Smooth muscle cell (in vitro differentiated cells): ENCODE data around the gene TBC1D20. TPM values are rescaled to one million over a fixed set of nuclear protein-coding genes. Genes with fewer than 3 reads are reported as not detected.

ENCODE experiments used
- DNase-seq: peaks from one replicate; lab custom pipeline; 2025; ENCODE audit not compliant: unreplicated experiment; lab: John Stamatoyannopoulos, UW
- H2AFZ ChIP-seq: fragments of 200-600 bp; sonication (generic); 2 replicates; pipeline ENCODE4 v1.6.0; 2016; ENCODE audit warnings: antibody characterized with exemption, low read depth, mild to moderate bottlenecking
- H3F3A ChIP-seq: fragments of 200-600 bp; sonication (generic); 2 replicates; pipeline ENCODE4 v1.6.0; 2017; ENCODE audit warnings: antibody characterized with exemption, low read depth
- H3K27ac ChIP-seq: fragments of 200-600 bp; sonication (generic); 2 replicates; pipeline ENCODE4 v1.5.1; 2016; ENCODE audit warnings: low read depth, mild to moderate bottlenecking
- H3K27me3 ChIP-seq: fragments of 200-600 bp; sonication (generic); 2 replicates; pipeline ENCODE4 v1.6.1; 2016; ENCODE audit warnings: low read depth, mild to moderate bottlenecking
- H3K36me3 ChIP-seq: fragments of 200-600 bp; sonication (generic); 2 replicates; pipeline ENCODE4 v1.5.1; 2016; ENCODE audit warnings: low read depth
- H3K4me1 ChIP-seq: fragments of 200-600 bp; sonication (generic); 2 replicates; pipeline ENCODE4 v1.5.1; 2016; ENCODE audit warnings: low read depth
- H3K4me2 ChIP-seq: fragments of 200-600 bp; sonication (generic); 2 replicates; pipeline ENCODE4 v1.6.0; 2016; ENCODE audit warnings: mild to moderate bottlenecking
- H3K4me3 ChIP-seq: fragments of 200-600 bp; sonication (generic); 2 replicates; pipeline ENCODE4 v1.5.1; 2016; ENCODE audit warnings: mild to moderate bottlenecking
- H3K79me2 ChIP-seq: fragments of 200-600 bp; sonication (generic); 2 replicates; pipeline ENCODE4 v1.6.0; 2016; ENCODE audit warnings: low read depth, mild to moderate bottlenecking
- H3K9ac ChIP-seq: fragments of 200-600 bp; sonication (generic); 2 replicates; pipeline ENCODE4 v1.6.0; 2016; ENCODE audit warnings: low read depth
- H3K9me3 ChIP-seq: fragments of 200-600 bp; sonication (generic); replicated peaks from 2 replicates; pipeline ENCODE4 v1.5.1; 2016; ENCODE audit warnings: low read depth
- H4K20me1 ChIP-seq: fragments of 200-600 bp; sonication (generic); 2 replicates; pipeline ENCODE4 v1.6.0; 2016; ENCODE audit warnings: low read depth
- WGBS: methylation state at CpG from one replicate; pipeline ENCODE4 v1.1.7; 2016; ENCODE audit warnings: low lambda C conversion rate; 5-methylcytosine and 5-hydroxymethylcytosine counted together
- polyA plus RNA-seq: library from polyadenylated mRNA; unstranded; fragments of >200 nt; fragmentation: Nextera tagmentation; extraction: Ambion mirVana; gene quantifications from 2 replicates; pipeline ENCODE4 v1.2.1, GENCODE V29; 2016
- total RNA-seq: library from RNA; depleted of rRNA; stranded (reverse); fragments of >200 nt; gene quantifications from 2 replicates; pipeline ENCODE4 v1.2.3, GENCODE V29; 2014
- TF ChIP-seq, protein P1 (sequence below): fragments of 200-600 bp; sonication (generic); IDR thresholded peaks from 2 replicates; pipeline ENCODE4 v1.5.1; 2017; ENCODE audit warnings: borderline replicate concordance, mild to moderate bottlenecking, antibody characterized with exemption; ENCODE audit not compliant: insufficient read depth, poor library complexity, severe bottlenecking

Gene TBC1D20
- total and polyA plus RNA-seq, 2 experiments from 2014 or later = 41.6 to 41.9 TPM

DNA sequence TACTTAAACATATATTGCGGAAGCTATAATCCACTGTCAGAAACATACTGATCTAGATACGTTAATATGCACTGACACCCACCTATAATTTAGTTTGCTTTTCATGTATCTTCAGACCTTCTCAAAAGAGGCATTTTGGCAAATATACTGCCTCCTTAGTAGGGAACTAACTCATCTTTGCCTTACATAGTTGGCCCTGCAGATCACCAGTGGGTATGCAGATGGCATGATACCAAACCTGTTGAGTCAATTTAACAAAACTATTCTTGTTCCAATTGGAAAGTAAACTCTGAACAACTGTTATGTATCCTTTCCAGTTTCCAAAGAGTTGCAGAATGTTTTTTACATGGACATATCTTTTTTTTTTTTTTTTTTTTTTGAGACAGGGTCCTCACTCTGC, 35.6 kb upstream of the TBC1D20 start:
- H3K36me3 ChIP-seq = peaks cover 24% of the 10 kb centered on the region
- DNase-seq = no peak
- peaks cover 13% of the 10 kb centered on the region for H3F3A ChIP-seq
- no peaks in the 10 kb centered on the region for H3K9me3 ChIP-seq
- peaks cover 10% of the 10 kb centered on the region for H3K79me2 ChIP-seq
- no peak overlapping the region for H3K4me2 ChIP-seq
- no peak overlapping the region for H3K4me3 ChIP-seq
- no peaks in the 10 kb centered on the region for H3K27me3 ChIP-seq
- 98% methylated on average over 2 of the region's 2 CpGs for WGBS
- peak overlapping the region; percentile 83 for H3K27ac ChIP-seq
- no peak overlapping the region for H3K9ac ChIP-seq
- H3K4me1 ChIP-seq = no peaks in the 10 kb centered on the region
- peaks cover 16% of the 10 kb centered on the region for H4K20me1 ChIP-seq
- no peak overlapping the region for H2AFZ ChIP-seq
- TF ChIP-seq, protein P1, sequence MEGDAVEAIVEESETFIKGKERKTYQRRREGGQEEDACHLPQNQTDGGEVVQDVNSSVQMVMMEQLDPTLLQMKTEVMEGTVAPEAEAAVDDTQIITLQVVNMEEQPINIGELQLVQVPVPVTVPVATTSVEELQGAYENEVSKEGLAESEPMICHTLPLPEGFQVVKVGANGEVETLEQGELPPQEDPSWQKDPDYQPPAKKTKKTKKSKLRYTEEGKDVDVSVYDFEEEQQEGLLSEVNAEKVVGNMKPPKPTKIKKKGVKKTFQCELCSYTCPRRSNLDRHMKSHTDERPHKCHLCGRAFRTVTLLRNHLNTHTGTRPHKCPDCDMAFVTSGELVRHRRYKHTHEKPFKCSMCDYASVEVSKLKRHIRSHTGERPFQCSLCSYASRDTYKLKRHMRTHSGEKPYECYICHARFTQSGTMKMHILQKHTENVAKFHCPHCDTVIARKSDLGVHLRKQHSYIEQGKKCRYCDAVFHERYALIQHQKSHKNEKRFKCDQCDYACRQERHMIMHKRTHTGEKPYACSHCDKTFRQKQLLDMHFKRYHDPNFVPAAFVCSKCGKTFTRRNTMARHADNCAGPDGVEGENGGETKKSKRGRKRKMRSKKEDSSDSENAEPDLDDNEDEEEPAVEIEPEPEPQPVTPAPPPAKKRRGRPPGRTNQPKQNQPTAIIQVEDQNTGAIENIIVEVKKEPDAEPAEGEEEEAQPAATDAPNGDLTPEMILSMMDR = no peak

DNA sequence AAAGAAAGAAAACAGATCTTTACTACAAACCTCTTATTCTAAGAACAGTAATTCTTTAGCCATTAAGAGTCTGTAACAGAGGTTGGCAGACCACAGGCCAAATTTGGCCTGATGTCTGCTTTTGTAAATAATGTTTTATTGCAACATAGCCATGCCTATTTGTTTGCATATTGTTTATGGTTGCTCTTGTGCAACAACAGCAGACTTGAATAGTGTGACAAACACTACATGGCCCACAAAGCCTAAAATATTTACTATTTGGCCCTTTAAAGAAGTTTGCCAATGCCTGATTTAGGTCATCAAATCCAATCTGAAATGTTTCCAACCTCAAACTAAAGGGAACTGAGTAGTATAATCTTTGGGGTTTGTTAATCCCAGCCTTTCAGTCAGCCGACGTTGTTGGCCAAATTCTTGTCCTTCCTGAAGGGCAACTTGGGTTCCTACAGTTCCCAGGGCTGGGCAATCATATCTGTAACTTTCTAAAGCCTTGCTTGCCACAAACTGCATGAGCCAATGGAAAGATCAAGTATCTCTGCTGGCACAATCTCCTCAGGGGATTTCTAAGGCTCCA, 33.9 kb upstream of the TBC1D20 start:
- Histone ChIP-seq H3K4me1 (no peaks in the 10 kb centered on the region), H3K4me3 (no peak overlapping the region), H3K9me3 (no peaks in the 10 kb centered on the region), H3K36me3 (peaks cover 24% of the 10 kb centered on the region), H3K27me3 (no peaks in the 10 kb centered on the region), H4K20me1 (peaks cover 8% of the 10 kb centered on the region), H3K79me2 (peaks cover 4% of the 10 kb centered on the region), H2AFZ (no peak overlapping the region), H3F3A (peaks cover 13% of the 10 kb centered on the region), H3K27ac (peak overlapping the region; percentile 83), H3K4me2 (no peak overlapping the region), H3K9ac (no peak overlapping the region)
- 11% methylated on average over 2 of the region's 2 CpGs for WGBS
- no peak for DNase-seq
- TF ChIP-seq, protein P1 = no peak

DNA sequence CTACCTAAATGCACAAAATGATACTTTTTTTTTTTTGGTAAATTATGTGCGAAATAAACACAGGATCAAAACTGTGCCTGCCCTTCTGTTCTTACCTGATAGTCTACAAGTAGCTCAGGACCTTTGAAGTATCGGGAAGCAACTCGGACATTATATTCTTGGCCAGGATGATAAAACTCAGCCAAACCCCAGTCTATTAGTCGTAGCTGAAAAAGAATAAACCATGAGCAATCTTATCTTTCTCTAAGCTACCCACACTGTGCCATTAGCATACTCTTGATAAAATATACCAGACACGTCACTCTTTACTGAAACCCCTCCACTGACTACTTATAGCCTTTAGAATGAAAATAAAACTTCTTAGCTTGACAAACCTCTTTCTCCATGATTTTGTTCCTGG, 29.8 kb upstream of the TBC1D20 start:
- DNase-seq = no peak
- no peak overlapping the region for H3K9ac ChIP-seq
- no peaks in the 10 kb centered on the region for H3K9me3 ChIP-seq

DNA sequence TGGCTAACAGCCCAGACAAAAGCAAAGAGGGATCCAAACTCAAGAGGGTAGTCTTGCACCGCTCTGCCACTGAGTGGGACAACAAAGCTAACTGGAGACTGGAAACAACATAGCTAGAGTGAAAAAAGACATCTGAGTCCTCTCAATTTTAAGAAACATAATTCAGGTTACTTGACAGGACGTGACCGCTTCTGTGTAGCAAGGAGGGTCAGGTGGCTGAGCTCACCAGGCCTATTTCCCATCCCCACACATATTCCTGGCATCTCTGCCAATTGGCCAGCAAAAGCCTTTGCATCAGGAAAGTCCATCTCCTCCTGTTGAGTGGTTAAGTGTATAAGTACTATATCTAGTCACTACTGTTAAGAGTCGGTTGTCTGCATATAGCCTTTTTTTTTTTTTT, 25.3 kb upstream of the TBC1D20 start:
- TF ChIP-seq, protein P1 = no peak
- no peak overlapping the region for H2AFZ ChIP-seq
- H3K4me3 ChIP-seq = no peak overlapping the region
- no peak for DNase-seq
- no peak overlapping the region for H3K4me2 ChIP-seq
- no peaks in the 10 kb centered on the region for H3K4me1 ChIP-seq
- no peaks in the 10 kb centered on the region for H3K79me2 ChIP-seq
- H4K20me1 ChIP-seq = peaks cover 10% of the 10 kb centered on the region
- peaks cover 49% of the 10 kb centered on the region for H3K36me3 ChIP-seq
- no peak overlapping the region for H3K27ac ChIP-seq
- peaks cover 9% of the 10 kb centered on the region for H3F3A ChIP-seq
- H3K9me3 ChIP-seq = no peaks in the 10 kb centered on the region
- 98% methylated on average over 4 of the region's 4 CpGs for WGBS
- no peaks in the 10 kb centered on the region for H3K27me3 ChIP-seq
- no peak overlapping the region for H3K9ac ChIP-seq

More for the DNA sequence above, 29.8 kb upstream of the TBC1D20 start:
- no peak overlapping the region for H3K4me3 ChIP-seq
- TF ChIP-seq, protein P1 = no peak
- H3K27me3 ChIP-seq = no peaks in the 10 kb centered on the region
- peaks cover 8% of the 10 kb centered on the region for H4K20me1 ChIP-seq
- H3K27ac ChIP-seq = no peak overlapping the region
- peaks cover 24% of the 10 kb centered on the region for H3K36me3 ChIP-seq
- no peaks in the 10 kb centered on the region for H3K79me2 ChIP-seq
- H3K4me1 ChIP-seq = no peaks in the 10 kb centered on the region
- WGBS = 67% methylated on average over 5 of the region's 5 CpGs
- H3K4me2 ChIP-seq = no peak overlapping the region
- H3F3A ChIP-seq = peaks cover 17% of the 10 kb centered on the region
- no peak overlapping the region for H2AFZ ChIP-seq
